Heart right ventricle (tissue), 16 donors: ENCODE data around the gene NOVA2. TPM values are rescaled to one million over a fixed set of nuclear protein-coding genes. Genes with fewer than 3 reads are reported as not detected.

ENCODE experiments used
- ATAC-seq, 8 donors: fragments of 200-7000 bp; cut with Tn5 transposase; one replicate each; pipeline ENCODE4 v1.9.1; 2020; ENCODE audit warnings: mild to moderate bottlenecking in 8 of 8, moderate library complexity in 8 of 8, moderate number of reproducible peaks in 1 of 8
- DNase-seq, 2 donors: peaks; one replicate each; pipeline ENCODE4 v3.0.0-alpha.2; 2020
- H3K27ac ChIP-seq, 10 donors: fragments of 200-600 bp; sonication (generic) in 2 of 10; one replicate each; pipeline versions ENCODE4 v1.5.0 to v1.8.0; 2020 to 2022; ENCODE audit warnings: mild to moderate bottlenecking in 3 of 10
- H3K27me3 ChIP-seq, 7 donors: fragments of 200-600 bp; one replicate each; pipeline ENCODE4 v1.8.0; 2021 to 2022; ENCODE audit warnings: mild to moderate bottlenecking in 2 of 7
- H3K36me3 ChIP-seq, 9 donors: fragments of 200-600 bp; sonication (generic) in 1 of 9; one replicate each; pipeline versions ENCODE4 v1.5.0 to v1.8.0; 2020 to 2022; ENCODE audit warnings: mild to moderate bottlenecking in 2 of 9
- H3K4me1 ChIP-seq, 9 donors: fragments of 200-600 bp; sonication (generic) in 1 of 9; one replicate each; pipeline versions ENCODE4 v1.5.0 to v1.8.0; 2020 to 2022; ENCODE audit warnings: mild to moderate bottlenecking in 4 of 9
- H3K4me3 ChIP-seq, 10 donors: fragments of 200-600 bp; sonication (generic) in 2 of 10; one replicate each; pipeline versions ENCODE4 v1.5.0 to v1.8.0; 2020 to 2022; ENCODE audit warnings: mild to moderate bottlenecking in 7 of 10, moderate library complexity in 2 of 10
- H3K9me3 ChIP-seq, 11 donors: fragments of 200-600 bp in 10 of 11; sonication (generic) in 2 of 11; one replicate each; pipeline versions ENCODE4 v1.5.0 to v1.8.0; 2013 to 2022; ENCODE audit warnings: mild to moderate bottlenecking in 2 of 11, control low read depth in 1 of 11, moderate library complexity in 1 of 11
- CTCF ChIP-seq, 9 donors: fragments of 200-600 bp; sonication (generic) in 2 of 9; IDR thresholded peaks; one replicate each; pipeline versions ENCODE4 v1.5.0 to v1.8.0; 2021 to 2022; ENCODE audit warnings: antibody characterized with exemption in 9 of 9, mild to moderate bottlenecking in 5 of 9, moderate library complexity in 1 of 9
- WGBS, 2 donors: extraction: QIAGEN DNeasy Blood & Tissue Kit; methylation state at CpG; one replicate each; pipeline ENCODE4 v1.1.7; 2013; ENCODE audit warnings: inconsistent platforms in 1 of 2; 5-methylcytosine and 5-hydroxymethylcytosine counted together
- intact Hi-C, 10 donors: fragments of 100-400 bp; cut with DNase I; formaldehyde crosslinking; loops; one replicate each; pipeline versions ENCODE4 v1.11.1 to v1.14.2; 2022
- polyA plus RNA-seq, 2 donors: library from polyadenylated mRNA; stranded (reverse); fragments of 200-250 nt; gene quantifications; one replicate each; pipeline ENCODE4 v1.2.3, GENCODE V29; 2013
- total RNA-seq, 10 donors: library from RNA; stranded (reverse); fragmentation: NEBNext Ultra II Directional in 3 of 10; extraction: Animal tissue kit (Norgen Biotek cat#: 25700) in 3 of 10; gene quantifications; one replicate each; pipeline versions ENCODE4 v1.2.1 to v1.2.4, GENCODE V29; 2021 to 2023
- donor health status: Arrhythmogenic right ventricular cardiomyopathy.
- donor health status: ischemic (EF 13 %, LVEDD 7.1; RV severe dilation, severe dysfunction).
- donor health status: healthy with polysubstance abuse.
- donor health status: DM: no; HTN: yes; CAD: no.
- donor health status: DM: no; HTN: no; CAD: no.
- donor health status: ischemic (EF 25% LVEDD 6.9; RV normal size, moderate dysfunction).
- donor health status: ischemic (EF 25% LVEDD 5.7; RV mildly dilated, moderate dysfunction).
- donor health status: healthy.
- donor health status: DM: yes; HTN: yes; CAD: no.
- donor health status: Ischemic cardiomyopathy.
- donor health status: ischemic (EF 35%, LVEDD 5.7; RV mildly dilated, moderate dysfunction).
- donor health status: nonischemic (EF 11% LVEDD 7.7; RV severe dilation, severe dysfunction).
- donor health status: DM: yes; HTN: yes; CAD: no.
- donor health status: PGD.
- donor health status: ischemic (EF 29% LVEDD 5.4; RV normal size, mild dysfunction).
- donor health status: nonischemic (EF 23%, LVEDD 6.1; RV moderate dilation, normal function).

Gene NOVA2
- total and polyA plus RNA-seq, 12 donors, result 1.6 to 8.2 (median 5.9) TPM

GRCh38 chr19:46016426-46017094 is 42.9 kb upstream of the NOVA2 start:
- Histone ChIP-seq H3K36me3 (peaks cover 0 to 11% (median 0%) of the 10 kb centered on the region in 9 donors), H3K27ac (peak overlapping the region in 3 of 10 donors; percentile 42 to 65 (median 44)), H3K9me3 (no peaks in the 10 kb centered on the region), H3K4me3 (peak overlapping the region; percentile 45 to 81 (median 74)), H3K27me3 (peaks cover 0 to 44% (median 28%) of the 10 kb centered on the region in 7 donors), H3K4me1 (peaks cover 3 to 24% (median 21%) of the 10 kb centered on the region in 9 donors)
- DNase-seq (peak; percentile 80 to 84), ATAC-seq (peak; percentile 78 to 92 (median 89))
- 1% methylated on average over 48 of the region's 48 CpGs for WGBS, 2 donors
- intact Hi-C loops, result loop anchor here in 4 of 10 donors (5.0 to 10.0 kb wide), 4 partner anchors 84 to 202 kb away; partner anchors contain the start of gene RSPH6A (in 2 of the 4)
- TF ChIP-seq CTCF (IDR thresholded peaks at IDR 0.05), result peak; percentile 84 to 97 (median 92)

GRCh38 chr19:46015687-46016425 is 42.2 kb upstream of the NOVA2 start:
- H3K4me1 ChIP-seq, result peaks cover 3 to 24% (median 21%) of the 10 kb centered on the region in 9 donors
- ATAC-seq (peak in 6 of 8 donors; percentile 1 to 34 (median 10)), DNase-seq (no peak)
- H3K27ac ChIP-seq, result peak overlapping the region in 1 of 10 donors; percentile 42
- H3K36me3 ChIP-seq, result peaks cover 0 to 14% (median 2%) of the 10 kb centered on the region in 9 donors
- no peak for TF ChIP-seq CTCF (IDR thresholded peaks at IDR 0.05)
- 3 to 4% methylated on average over 60 to 63 of the region's 63 CpGs for WGBS, 2 donors
- peaks cover 0 to 44% (median 28%) of the 10 kb centered on the region in 7 donors for H3K27me3 ChIP-seq
- H3K9me3 ChIP-seq, result no peaks in the 10 kb centered on the region
- peak overlapping the region; percentile 45 to 81 (median 74) for H3K4me3 ChIP-seq
- intact Hi-C loops, result loop anchor here in 4 of 10 donors (5.0 to 10.0 kb wide), 4 partner anchors 84 to 201 kb away; partner anchors contain the start of gene RSPH6A (in 2 of the 4)

DNA sequence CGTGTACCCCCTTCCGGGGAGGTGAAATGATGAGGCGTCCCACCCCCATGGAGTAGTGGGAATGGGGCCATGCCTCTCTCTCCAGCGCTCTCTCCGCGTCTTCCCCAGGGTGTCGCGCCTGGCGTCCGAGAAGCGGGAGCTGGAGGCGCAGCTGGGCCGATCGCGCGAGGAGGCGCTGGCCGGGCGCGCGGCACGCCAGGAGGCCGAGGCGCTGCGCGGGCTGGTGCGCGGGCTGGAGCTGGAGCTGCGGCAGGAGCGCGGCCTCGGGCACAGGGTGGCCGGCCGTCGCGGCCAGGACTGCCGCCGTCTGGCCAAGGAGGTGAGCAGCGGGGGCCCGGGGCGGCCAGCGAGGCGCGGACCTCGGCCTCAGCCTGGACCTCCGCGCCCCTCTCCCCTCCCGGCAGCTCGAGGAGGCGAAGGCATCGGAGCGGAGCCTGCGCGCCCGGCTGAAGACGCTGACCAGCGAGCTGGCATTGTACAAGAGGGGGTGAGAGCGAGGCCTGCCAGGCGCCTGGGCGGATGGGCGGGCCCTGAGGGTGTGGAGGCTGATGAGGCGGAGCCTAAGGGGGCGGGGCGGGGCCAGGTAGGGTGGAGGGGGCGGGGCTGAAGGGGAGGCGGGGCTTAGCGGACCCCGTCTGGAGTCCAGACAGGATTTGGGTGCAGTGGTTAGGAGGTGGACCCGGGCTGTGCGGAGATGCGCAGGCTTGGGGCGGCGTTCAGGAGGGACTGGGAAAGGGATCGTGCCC is 41.4 kb upstream of the NOVA2 start:
- Histone ChIP-seq H3K9me3 (no peaks in the 10 kb centered on the region), H3K4me3 (peak overlapping the region in 8 of 10 donors; percentile 7 to 78 (median 50)), H3K27me3 (peaks cover 0 to 44% (median 28%) of the 10 kb centered on the region in 7 donors), H3K36me3 (peaks cover 0 to 14% (median 2%) of the 10 kb centered on the region in 9 donors), H3K4me1 (peaks cover 3 to 24% (median 21%) of the 10 kb centered on the region in 9 donors), H3K27ac (no peak overlapping the region)
- intact Hi-C loops, result loop anchor here in 6 of 10 donors (5.0 to 10.0 kb wide), 5 partner anchors 83 to 200 kb away; partner anchors contain the start of genes NANOS2 (in 2 of the 6) and RSPH6A (in 2 of the 6)
- ATAC-seq, result peak in 7 of 8 donors; percentile 10 to 61 (median 52)
- DNase-seq, result peak; percentile 32 to 54
- WGBS, 2 donors, result 3 to 17% methylated on average over 72 to 74 of the region's 74 CpGs
- no peak for TF ChIP-seq CTCF (IDR thresholded peaks at IDR 0.05)
